Measurements from ENCODE around the gene PIAS4.

PIAS4 gene

GRCh38 chr19:4023600-4024398, 16.3 kb downstream of the PIAS4 start:
- DNase-seq (ENCODE audit: low read depth in 3 of 3): no peak

- no peak for DNase-seq (ENCODE audit: low read depth in 3 of 3)
Measured at GRCh38 chr19:4025317-4025716, 17.8 kb downstream of the PIAS4 start.

GRCh38 chr19:4027146-4027545, 19.6 kb downstream of the PIAS4 start:
- no peak for DNase-seq (ENCODE audit: low read depth in 3 of 3)

- DNase-seq (ENCODE audit: low read depth in 3 of 3): no peak
Measured at GRCh38 chr19:4028334-4029246, 21.1 kb downstream of the PIAS4 start.

GRCh38 chr19:4029247-4029614, 21.7 kb downstream of the PIAS4 start:
- no peak for DNase-seq (ENCODE audit: low read depth in 3 of 3)

DNA sequence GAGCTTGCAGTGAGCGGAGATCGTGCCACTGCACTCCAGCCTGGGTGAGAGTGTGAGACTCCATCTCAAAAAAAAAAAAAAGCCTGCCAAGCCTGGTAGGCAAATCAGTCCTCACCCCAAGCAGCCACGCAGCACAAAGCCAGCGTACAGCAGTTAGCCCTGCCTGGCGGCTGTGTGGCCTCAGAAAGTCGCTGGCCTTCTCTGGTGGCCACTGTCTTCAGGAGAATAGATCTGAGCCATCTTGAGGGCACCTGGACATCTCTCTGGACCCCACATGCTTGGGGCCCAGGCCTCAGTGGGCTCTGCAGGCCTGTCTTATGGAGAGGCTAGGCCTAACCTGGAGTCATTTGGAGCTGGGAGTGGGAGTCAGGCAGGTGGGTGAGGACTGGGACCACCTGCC, 23.0 kb downstream of the PIAS4 start:
- no peak for DNase-seq (ENCODE audit: low read depth in 3 of 3)

DNA sequence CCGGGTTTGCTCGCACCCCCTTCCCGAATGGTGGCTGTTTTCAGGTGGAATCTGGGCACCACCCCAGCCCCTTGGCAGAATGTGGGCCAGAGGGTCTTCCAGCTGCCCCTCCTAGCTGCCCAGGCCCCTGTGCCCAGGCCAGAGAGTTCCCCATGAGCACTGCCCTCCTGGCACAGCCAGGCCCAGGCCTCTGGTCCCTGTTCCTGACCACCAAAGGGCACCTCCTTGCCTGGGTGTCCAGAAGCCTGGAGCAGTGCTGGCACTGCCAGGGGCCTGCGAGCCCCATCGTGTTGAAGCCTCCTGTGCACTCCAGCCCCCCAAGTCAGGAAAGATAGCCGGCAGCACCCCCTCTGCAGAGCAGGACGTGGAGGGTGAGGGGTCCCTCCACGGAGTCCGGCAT, 23.4 kb downstream of the PIAS4 start:
- DNase-seq (ENCODE audit: low read depth in 3 of 3): no peak

DNA sequence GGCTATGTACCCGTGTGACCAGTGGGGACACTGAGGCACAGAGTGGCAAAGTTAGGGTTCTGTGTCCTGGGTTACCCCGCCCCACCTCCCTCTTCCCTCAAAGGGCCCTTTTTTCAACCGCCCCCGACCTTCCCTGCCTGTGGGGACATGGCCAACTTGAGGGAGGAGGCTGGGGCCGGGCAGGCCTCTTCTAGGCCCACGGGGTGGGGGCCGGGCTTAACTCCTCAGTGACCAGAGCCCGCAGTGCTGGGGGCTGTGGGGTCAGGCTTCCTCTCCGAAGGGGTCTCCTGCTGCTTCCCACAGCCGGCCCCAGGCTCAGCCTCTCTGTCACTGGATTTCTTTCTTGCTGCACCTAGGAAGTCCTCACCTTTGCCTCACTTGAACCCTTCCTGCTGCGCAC, 23.9 kb downstream of the PIAS4 start:
- no peak for DNase-seq (ENCODE audit: low read depth in 3 of 3)

DNA sequence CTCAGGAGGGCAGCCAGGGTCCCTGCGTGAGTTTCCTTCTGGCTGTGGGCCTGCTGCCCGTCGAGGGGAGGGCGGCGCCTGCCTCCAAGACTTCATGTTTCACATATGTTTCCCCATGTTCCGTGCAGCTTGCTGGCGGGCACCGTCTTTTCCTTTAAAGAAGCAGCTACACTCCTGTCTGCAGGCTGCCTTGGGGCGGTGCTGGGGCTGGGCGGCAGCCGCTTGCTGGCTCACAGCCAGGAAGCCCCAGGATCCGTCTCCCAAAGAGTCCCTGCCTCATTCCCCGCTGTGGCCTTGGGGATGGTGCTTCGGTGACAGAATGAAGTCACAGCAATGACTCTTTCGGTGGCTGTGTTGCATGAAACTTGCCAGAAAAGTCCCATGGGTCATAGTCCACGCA, 24.9 kb downstream of the PIAS4 start:
- no peak for DNase-seq (ENCODE audit: low read depth in 3 of 3)

DNA sequence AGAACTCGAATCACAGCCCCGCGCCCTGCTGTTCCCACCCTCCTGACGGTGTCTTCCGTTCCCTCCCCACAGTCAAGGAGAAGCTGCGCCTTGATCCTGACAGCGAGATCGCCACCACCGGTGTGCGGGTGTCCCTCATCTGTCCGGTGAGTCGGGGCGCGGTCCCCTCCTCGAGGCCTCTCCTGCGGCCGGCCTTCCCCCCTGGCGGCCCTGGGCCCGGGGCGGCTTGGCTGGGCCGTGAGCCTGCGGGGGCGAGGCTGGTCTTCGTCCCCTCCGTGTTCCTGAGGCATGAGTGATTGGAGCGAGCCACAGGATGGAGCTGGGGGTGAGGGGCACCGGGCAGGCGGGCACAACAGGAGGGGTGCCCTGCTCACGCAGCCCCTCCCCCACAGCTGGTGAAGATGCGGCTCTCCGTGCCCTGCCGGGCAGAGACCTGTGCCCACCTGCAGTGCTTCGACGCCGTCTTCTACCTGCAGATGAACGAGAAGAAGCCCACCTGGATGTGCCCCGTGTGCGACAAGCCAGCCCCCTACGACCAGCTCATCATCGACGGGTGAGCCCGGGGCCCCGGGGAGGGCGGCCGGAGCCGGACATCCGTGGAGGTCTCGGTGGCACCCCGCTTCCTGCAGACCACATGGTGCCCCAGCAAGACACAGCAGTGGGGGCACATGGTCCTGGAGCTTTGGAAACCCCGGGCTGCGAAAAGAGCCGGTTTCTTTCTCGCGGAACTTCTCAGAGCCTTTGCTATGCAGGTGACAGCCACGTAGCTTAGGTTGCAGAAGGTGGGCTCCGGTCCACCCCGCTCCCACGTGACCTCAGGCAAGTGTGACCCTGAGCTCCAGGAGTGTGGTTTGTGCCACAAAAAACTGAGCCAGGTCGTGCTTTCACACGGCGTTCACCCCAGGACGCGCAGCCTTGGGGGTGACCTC, 25.8 kb downstream of the PIAS4 start:
- DNase-seq (ENCODE audit: low read depth in 3 of 3): no peak

DNA sequence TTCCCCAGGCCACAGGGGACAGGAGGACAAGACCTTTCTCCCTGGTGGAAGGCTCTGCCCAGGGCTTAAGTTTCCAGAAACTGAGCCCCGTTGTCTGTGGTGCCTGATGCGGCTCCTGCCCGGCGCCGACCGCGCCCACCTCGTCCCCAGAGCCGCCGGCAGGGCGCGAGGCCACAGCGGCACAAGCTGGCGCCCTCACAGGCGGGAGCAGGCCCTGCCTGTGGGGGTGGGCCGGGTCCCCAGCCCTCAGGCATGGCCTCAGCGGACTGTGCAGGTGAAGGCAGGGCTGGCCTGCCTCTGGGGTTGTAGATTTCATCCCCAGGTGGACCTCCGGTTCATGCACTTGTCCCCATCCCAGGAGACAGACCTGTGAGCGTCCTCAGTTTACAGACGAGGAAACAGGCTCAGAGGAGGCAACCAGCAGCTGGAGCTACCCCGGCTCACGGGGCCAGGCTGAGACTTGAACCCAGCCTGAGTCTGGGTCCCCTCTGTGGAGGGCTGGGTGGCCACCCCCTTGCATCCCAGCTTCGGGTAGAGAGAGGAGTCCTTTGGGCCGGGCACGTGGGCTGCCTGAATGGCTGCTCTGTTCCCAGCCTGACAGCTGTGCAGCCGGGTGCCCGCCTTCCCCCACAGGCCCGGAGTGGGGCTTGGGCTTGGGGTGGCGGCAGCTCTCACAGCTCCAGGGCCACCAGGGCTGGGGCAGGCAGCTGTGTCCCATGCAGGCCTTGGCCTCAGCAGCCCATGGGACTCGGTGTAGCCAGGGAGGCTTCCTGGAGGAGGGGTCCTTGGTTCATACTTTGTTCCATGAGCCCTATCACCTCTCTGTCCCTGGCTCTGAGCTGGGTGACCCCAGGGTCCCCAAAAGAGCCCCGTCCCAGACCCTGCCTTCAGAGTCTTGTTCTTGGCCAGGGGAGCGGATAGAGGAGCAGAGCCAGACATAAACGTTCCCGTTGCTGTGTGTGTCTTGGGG, 26.8 kb downstream of the PIAS4 start:
- no peak for DNase-seq (ENCODE audit: low read depth in 3 of 3)

GRCh38 chr19:4035018-4035566, 27.6 kb downstream of the PIAS4 start:
- no peak for DNase-seq (ENCODE audit: low read depth in 3 of 3)

- no peak for DNase-seq (ENCODE audit: low read depth in 3 of 3)
Measured at GRCh38 chr19:4035582-4035981, 28.0 kb downstream of the PIAS4 start.

- no peak for DNase-seq (ENCODE audit: low read depth in 3 of 3)
Measured at GRCh38 chr19:4036576-4037300, 29.2 kb downstream of the PIAS4 start.

- no peak for DNase-seq (ENCODE audit: low read depth in 3 of 3)
Measured at GRCh38 chr19:4037301-4037949, 29.9 kb downstream of the PIAS4 start.

DNA sequence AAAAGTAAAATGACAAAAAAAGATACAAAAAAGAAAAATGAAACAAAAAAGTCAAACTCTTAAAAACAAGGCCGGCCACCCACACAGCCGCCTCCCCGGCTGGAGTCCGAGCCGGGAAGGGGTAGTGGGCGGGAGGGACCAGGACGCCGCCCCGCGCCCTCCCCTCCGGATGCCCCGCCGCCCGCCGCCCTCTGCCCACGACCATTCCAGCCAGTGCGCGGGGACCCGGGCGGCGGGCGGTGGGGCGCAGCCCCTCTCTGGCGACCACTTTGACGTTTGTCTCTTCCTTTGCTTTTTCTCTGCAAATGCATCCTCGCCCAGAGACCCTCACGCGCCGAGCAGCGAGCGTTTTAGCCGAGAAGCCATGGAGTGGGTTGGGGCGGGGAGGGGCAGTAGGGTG, 30.5 kb downstream of the PIAS4 start:
- no peak for DNase-seq (ENCODE audit: low read depth in 3 of 3)

DNA sequence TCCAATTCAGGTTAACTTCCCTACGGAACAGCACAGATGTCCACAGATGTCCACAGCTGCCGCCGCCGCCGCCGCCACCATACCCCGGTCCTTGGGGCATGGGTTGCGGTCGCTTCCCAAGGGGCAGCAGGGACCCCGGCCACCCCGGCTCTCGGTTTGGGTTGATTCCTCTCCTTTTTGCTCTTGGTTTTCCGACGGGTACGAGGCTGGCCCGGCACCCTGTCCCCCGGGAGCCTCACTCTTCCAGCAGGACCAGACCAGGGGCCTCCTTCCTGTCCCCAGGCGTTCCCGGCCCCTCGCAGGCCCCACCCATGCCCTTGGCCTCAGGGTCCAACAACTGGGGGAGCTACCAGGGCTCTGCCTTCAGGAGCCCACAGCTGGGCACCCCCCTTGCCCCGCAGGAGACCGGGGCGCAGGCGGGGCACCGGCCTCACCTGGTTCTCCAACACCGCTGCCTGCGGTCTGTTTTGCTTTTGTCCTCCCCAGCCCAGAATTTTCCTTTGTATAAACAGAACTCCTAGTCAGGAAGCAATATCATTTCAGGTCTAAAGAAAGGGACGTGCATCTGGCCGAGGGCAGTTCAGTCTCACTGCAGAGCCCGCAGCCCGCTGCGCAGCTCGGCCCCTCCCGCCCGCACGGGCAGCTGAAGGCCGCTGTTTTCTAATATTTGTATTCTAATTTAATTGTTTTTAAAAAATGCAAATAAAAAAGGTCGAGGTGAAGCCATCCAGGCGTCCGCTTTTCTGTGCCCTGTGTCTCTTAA, 31.3 kb downstream of the PIAS4 start:
- DNase-seq (ENCODE audit: low read depth in 3 of 3): no peak

- no peak for DNase-seq (ENCODE audit: low read depth in 3 of 3)
Measured at GRCh38 chr19:4042064-4042730, 34.7 kb downstream of the PIAS4 start.
